Measurements from ENCODE around the gene AFF1.
"Not testable (repeated sequence)": the region's sequence is repeated elsewhere in the genome, so short reads cannot be mapped to it uniquely, and the experiment has no call there.

AFF1 gene

GRCh38 chr4:87081826-87082225, 147.0 kb downstream of the AFF1 start:
- DNase-seq (ENCODE audit: low spot score): no peak

- DNase-seq (ENCODE audit: low spot score): not testable (repeated sequence)
Observed at GRCh38 chr4:87085732-87086131, 150.9 kb downstream of the AFF1 start.

DNA sequence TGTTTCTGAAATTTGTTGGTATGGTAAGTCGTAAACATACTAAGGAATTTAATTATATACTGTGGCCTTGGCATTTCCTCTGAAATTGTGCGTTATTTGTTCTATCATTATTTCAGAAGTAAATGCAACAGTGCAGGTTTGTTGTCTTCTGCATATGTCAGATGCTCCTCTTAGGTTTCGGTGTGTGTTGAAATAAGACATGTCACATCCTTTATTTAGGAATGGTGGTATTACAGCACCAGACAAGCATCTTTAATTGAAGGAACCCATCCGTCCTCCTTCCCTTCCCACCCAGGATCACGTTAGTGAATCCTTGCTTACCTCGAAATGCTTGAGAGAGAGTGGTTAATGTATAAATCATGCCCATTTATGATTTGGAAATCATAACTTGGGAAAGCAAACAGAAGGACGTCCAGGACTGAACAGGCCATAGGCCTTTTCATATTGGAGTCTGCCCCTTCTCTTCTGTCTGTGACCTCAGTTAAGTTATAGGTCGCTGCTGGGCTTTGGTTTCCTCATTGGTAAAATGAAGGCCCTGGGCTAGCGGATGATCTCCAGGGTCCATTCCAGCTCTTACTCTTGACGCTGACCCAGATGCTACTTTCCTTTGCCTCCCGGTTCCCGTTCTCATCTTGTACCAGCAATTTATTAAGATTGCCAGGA, 151.5 kb downstream of the AFF1 start:
- DNase-seq (ENCODE audit: low spot score): no peak

DNA sequence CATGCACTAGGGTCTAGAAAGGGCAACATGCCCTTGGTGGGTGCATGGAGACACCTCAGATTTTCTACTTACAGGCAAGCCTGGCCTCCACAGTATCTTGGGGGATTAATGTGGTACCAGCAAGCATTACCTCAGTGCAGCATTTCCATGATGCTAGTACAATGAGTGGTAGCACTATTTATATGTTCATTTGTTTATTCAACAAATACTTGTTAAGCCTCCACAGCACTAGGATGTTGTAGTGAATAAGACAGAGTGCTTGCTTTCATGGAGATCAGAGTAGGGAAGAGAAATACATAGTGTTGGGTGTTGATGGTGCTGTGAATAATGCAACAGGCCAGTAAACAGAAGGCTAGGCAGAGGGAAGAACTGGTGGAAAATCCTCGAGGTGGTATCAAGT, 152.2 kb downstream of the AFF1 start:
- no peak for DNase-seq (ENCODE audit: low spot score)

- DNase-seq (ENCODE audit: low spot score): no peak
Observed at GRCh38 chr4:87087420-87087819, 152.6 kb downstream of the AFF1 start.

DNA sequence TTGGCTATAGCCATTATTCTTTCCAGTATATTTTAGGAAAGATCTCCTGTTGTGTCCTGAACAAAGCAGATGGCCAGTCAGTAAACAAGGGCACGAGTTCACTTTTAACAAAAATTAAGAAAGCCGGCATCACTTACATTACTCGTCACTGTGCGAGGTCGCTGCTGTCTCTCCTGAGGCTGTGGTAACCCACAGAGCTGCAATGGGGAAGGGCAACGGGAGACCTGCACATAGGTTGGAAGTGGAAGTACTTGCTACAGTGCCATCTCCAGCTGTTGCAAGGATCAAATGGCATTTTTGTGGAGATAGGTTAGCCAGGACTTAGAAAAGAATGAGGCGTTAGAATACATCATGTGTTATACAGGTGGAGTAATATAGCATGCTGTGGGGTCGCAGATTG, 153.4 kb downstream of the AFF1 start:
- DNase-seq (ENCODE audit: low spot score): no peak

DNA sequence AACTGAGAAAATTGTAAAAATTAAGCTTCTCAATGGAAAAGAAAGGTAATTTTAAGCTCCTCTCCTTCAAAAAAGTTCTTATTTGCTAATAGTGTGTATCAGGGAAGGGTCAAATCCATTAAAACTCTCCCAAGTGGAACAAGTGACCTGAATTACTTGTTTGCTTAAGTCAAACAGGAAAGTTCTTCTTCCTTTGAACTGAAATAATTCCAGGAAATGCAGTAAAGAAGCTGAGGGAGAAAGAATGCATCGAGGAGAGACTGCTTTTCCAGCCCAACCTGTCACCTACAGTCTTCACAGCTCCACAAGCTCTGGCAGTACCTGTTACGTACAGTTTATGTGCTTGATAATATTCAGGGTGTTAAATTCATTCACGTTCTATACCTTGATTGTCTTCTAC, 154.6 kb downstream of the AFF1 start:
- no peak for DNase-seq (ENCODE audit: low spot score)

DNA sequence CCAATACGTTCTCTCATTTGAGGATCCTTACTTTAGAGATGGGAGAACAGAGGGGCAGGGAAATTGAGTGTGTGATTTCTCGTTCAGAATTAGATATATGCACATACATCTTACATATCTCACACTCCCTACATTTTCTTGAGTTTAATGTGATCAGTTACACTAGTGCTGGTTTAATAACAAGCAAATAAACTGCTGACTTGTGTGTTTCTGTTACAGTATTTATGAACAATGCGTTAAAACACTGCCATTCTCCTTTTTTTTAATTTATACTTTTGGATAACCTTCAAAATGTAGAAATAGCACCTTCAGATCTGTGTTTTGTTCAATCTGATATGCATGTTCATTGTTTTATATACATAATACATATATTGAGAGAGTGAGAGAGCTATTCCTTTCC, 155.5 kb downstream of the AFF1 start:
- no peak for DNase-seq (ENCODE audit: low spot score)

DNA sequence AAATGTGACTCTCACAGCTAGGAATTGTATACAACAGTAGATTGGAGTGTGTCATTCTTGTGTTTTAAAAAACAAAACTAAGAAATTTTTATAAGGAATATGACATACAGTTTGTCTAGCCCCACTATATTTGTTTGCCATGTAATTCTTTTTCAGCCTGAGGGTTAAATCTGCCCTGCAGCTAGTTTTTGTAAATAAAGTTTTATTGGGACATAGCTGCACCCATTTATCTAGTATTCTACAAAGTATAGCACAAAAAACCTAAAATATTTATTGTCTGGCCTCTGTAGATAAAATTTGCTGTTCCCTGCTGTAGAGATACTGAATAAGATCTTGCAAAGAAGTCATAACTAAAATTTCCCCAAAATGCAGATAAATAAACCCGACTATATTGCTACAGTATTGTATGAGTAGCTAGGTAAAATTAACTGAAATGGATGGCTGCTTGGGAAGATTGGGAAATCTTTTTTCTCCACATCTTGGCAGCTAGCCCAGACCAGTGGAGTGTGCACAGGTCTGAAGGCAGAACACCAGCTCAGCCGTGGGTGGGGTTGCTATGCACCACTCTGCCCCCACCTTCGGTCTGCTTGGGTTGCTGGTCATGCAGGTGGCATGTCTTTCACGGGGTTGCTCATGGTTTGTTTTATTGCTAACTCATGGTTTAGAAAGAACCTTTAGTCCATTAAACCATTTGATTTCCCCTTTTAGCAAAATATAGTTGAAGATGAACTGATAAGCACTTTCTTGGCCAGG, 157.8 kb downstream of the AFF1 start:
- DNase-seq (ENCODE audit: low spot score): peak; percentile 46

- peak; percentile 21 for DNase-seq (ENCODE audit: low spot score)
Observed at GRCh38 chr4:87093443-87094123, 158.8 kb downstream of the AFF1 start.

DNA sequence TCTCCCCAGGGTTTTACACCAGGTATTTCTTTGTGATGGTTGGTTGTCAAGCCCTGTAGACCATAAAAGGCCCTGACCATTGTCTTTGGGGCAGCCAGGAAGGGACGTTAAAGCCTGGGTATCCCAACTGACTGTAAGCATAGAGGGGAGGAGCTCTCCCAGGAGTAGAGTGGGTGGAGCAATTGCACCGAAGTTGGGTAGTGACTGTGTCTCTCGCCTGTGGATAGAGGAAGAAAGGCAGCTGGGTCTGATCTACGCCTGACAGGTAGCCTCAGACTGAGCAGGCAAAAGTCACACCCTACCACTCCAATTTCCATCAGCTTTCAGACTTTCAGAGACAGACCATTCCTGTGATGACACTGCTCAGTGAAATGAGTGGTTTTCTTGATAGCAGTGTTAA, 162.3 kb downstream of the AFF1 start:
- DNase-seq (ENCODE audit: low spot score): no peak

- no peak for DNase-seq (ENCODE audit: low spot score)
Observed at GRCh38 chr4:87100168-87100567, 165.4 kb downstream of the AFF1 start.

- DNase-seq (ENCODE audit: low spot score): no peak
Observed at GRCh38 chr4:87101543-87102199, 166.9 kb downstream of the AFF1 start.

DNA sequence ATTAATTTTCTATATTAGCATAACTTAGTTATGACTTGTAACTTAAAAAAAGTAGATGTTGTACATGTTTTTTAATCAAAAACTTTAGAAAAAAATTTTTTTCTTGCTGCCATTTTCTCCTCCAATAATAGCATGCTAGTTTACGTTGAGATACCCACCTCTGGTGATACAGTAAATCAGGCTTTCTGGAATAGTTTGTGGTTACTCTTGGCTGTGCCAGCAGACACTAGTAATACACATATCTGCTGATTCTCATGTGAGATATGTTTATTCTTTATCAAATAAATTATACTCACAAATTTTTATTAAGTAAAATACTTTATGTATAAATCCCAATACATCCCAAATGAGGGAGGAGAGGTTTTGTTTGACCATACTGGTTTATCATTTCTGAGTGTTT, 168.3 kb downstream of the AFF1 start:
- no peak for DNase-seq (ENCODE audit: low spot score)

DNA sequence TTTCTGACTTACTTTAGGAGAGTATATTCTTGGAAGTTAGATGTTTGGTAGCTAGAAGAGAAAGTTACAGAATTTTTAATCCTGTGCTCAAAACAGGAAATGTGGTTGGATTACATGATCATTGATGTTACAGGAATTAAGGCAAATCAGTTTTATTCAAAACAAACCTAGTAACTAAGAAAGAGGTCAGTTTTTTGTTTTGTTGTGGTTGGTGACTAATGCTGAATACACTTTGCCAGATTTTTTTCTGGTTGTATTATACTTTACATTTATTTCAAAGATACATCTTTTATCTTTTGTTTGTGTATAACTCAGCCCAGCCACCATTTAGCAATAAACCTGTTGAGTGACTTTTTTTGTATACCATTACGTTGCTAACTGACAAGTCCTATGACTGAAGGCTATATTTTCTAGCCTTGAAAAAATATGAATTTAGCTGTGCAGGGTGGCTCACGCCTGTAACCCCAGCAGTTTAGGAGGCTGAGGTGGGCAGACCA, 168.9 kb downstream of the AFF1 start:
- peak; percentile 25 for DNase-seq (ENCODE audit: low spot score)

GRCh38 chr4:87105101-87105845, 170.5 kb downstream of the AFF1 start:
- DNase-seq (ENCODE audit: low spot score): no peak

DNA sequence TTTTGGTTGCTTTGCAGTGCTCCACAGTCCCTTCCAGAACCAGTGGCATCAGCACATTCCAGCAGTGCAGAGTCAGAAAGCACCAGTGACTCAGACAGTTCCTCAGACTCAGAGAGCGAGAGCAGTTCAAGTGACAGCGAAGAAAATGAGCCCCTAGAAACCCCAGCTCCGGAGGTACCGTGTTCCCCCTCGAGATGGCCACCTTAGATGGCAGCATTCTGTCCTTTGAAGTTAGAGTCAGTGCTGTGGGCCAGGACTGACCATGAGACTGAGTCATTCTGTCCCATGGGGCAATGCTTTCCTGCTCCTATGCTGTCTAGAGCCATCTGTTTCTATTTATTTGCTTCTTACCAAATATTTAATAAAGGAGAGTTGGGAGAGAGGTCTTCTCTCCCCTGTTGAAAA, 173.3 kb downstream of the AFF1 start:
- peak; percentile 66 for DNase-seq (ENCODE audit: low spot score)

GRCh38 chr4:87109121-87109520, 174.3 kb downstream of the AFF1 start:
- DNase-seq (ENCODE audit: low spot score): no peak

DNA sequence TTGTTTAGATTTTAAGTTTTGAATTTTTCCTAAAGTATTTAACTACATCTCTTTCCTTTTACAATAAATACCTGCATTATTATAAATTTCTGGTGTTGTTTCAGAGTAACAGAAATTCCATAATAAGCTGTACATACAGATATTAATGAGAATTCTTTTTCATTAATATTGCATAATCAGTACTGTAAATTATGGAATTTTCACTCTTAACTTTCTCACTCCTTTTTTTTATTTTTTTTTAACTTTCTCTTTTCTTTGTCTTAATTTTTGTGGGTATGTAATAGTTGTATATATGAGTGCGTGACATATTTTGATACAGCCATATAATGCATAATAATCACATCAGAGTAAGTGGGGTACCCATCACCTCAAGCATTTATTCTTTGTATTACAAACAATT, 175.1 kb downstream of the AFF1 start:
- DNase-seq (ENCODE audit: low spot score): no peak

DNA sequence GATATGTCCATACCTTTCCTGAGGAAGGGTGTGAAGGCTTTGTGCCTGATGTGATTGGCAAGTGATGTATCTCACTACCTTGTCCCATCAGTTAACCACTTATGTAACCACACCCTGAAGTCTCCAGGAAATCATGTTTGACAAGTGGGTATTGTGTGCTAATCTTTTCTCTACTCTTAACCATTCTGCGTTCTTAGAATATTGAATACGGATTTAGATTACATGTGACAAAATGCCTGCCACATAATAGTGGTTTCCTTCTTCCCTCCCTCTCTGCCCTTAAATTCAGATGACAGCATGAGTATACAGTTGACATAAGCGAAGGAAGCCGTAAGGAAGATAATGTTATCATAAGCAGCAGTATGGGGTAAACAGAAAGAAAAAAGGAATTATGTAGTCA, 177.3 kb downstream of the AFF1 start:
- DNase-seq (ENCODE audit: low spot score): no peak

- no peak for DNase-seq (ENCODE audit: low spot score)
Observed at GRCh38 chr4:87114245-87115062, 179.6 kb downstream of the AFF1 start.
